ENCODE results near the gene FHL2.

FHL2 gene

GRCh38 chr2:105384216-105384615 lies 14.6 kb downstream of the FHL2 start:
- TF ChIP-seq GATA2 (IDR thresholded peaks at IDR 0.05; ENCODE audit: low read depth, low read length) = no peak
- TF ChIP-seq GATA3 (IDR thresholded peaks at IDR 0.05; ENCODE audit: low read depth, low read length) = no peak

GRCh38 chr2:105383432-105384166 lies 15.3 kb downstream of the FHL2 start:
- no peak for TF ChIP-seq GATA3 (IDR thresholded peaks at IDR 0.05; ENCODE audit: low read depth, low read length)
- no peak for TF ChIP-seq GATA2 (IDR thresholded peaks at IDR 0.05; ENCODE audit: low read depth, low read length)

GRCh38 chr2:105382177-105382576 lies 16.7 kb downstream of the FHL2 start:
- TF ChIP-seq GATA2 (IDR thresholded peaks at IDR 0.05; ENCODE audit: low read depth, low read length) (no peak), GATA3 (IDR thresholded peaks at IDR 0.05; ENCODE audit: low read depth, low read length) (no peak)

GRCh38 chr2:105381101-105381668 lies 17.7 kb downstream of the FHL2 start:
- no peak for TF ChIP-seq GATA2 (IDR thresholded peaks at IDR 0.05; ENCODE audit: low read depth, low read length)
- no peak for TF ChIP-seq GATA3 (IDR thresholded peaks at IDR 0.05; ENCODE audit: low read depth, low read length)

GRCh38 chr2:105380432-105381100 lies 18.3 kb downstream of the FHL2 start:
- TF ChIP-seq GATA3 (IDR thresholded peaks at IDR 0.05; ENCODE audit: low read depth, low read length) (no peak), GATA2 (IDR thresholded peaks at IDR 0.05; ENCODE audit: low read depth, low read length) (no peak)

- no peak for TF ChIP-seq GATA2 (IDR thresholded peaks at IDR 0.05; ENCODE audit: low read depth, low read length)
- no peak for TF ChIP-seq GATA3 (IDR thresholded peaks at IDR 0.05; ENCODE audit: low read depth, low read length)
Measured at GRCh38 chr2:105379741-105380186, 19.1 kb downstream of the FHL2 start.

- TF ChIP-seq GATA3 (IDR thresholded peaks at IDR 0.05; ENCODE audit: low read depth, low read length) (no peak), GATA2 (IDR thresholded peaks at IDR 0.05; ENCODE audit: low read depth, low read length) (no peak)
Measured at GRCh38 chr2:105378921-105379383, 19.9 kb downstream of the FHL2 start.

- TF ChIP-seq GATA2 (IDR thresholded peaks at IDR 0.05; ENCODE audit: low read depth, low read length) (peak; percentile 52; the same call in 1 of the 2 replicates), GATA3 (IDR thresholded peaks at IDR 0.05; ENCODE audit: low read depth, low read length) (no peak)
Measured at GRCh38 chr2:105378276-105378840, 20.5 kb downstream of the FHL2 start.

GRCh38 chr2:105377871-105378270 lies 21.0 kb downstream of the FHL2 start:
- no peak for TF ChIP-seq GATA3 (IDR thresholded peaks at IDR 0.05; ENCODE audit: low read depth, low read length)

GRCh38 chr2:105376789-105377240 lies 22.0 kb downstream of the FHL2 start:
- TF ChIP-seq GATA2 (IDR thresholded peaks at IDR 0.05; ENCODE audit: low read depth, low read length) = no peak
- TF ChIP-seq GATA3 (IDR thresholded peaks at IDR 0.05; ENCODE audit: low read depth, low read length) = no peak

- TF ChIP-seq GATA3 (IDR thresholded peaks at IDR 0.05; ENCODE audit: low read depth, low read length) (no peak), GATA2 (IDR thresholded peaks at IDR 0.05; ENCODE audit: low read depth, low read length) (no peak)
Measured at GRCh38 chr2:105376010-105376409, 22.8 kb downstream of the FHL2 start.

- no peak for TF ChIP-seq GATA3 (IDR thresholded peaks at IDR 0.05; ENCODE audit: low read depth, low read length)
- TF ChIP-seq GATA2 (IDR thresholded peaks at IDR 0.05; ENCODE audit: low read depth, low read length) = no peak
Measured at GRCh38 chr2:105375001-105375561, 23.8 kb downstream of the FHL2 start.

GRCh38 chr2:105373895-105374401 lies 24.9 kb downstream of the FHL2 start:
- TF ChIP-seq GATA3 (IDR thresholded peaks at IDR 0.05; ENCODE audit: low read depth, low read length) = no peak
- no peak for TF ChIP-seq GATA2 (IDR thresholded peaks at IDR 0.05; ENCODE audit: low read depth, low read length)

- TF ChIP-seq GATA3 (IDR thresholded peaks at IDR 0.05; ENCODE audit: low read depth, low read length) = no peak
- no peak for TF ChIP-seq GATA2 (IDR thresholded peaks at IDR 0.05; ENCODE audit: low read depth, low read length)
Measured at GRCh38 chr2:105373344-105373781, 25.5 kb downstream of the FHL2 start.

Measured in SH-SY5Y (cell line).